HG03354 (cell line): ENCODE data around the gene SLC66A2.
"Not testable (repeated sequence)": the region's sequence is repeated elsewhere in the genome, so short reads cannot be mapped to it uniquely, and the experiment has no call there.

ENCODE experiments used
- ATAC-seq: cut with Tn5 transposase; IDR thresholded peaks from one replicate; pipeline ENCODE4 v1.9.1; 2021; ENCODE audit warnings: mild to moderate bottlenecking; ENCODE audit not compliant: unreplicated experiment, poor library complexity, severe bottlenecking

Gene SLC66A2

DNA sequence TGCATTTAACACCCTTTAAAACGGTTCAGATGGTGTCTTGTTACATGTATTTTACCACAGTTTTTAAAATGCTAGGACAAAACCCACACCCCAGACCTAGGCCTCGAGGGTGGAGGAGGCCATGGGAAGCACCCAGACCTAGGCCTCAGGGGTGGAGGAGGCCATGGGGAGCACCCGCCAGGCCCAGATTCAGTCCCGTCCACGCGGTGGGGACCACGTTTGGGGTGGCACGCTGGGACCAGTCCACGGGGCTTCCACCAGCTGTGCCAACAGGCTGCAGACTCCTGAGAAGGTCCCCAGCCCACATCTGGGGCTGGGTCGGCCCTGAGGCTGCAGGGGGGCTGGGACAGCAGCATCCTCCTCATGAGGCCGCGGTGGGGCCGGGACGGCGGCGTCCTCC lies 63.4 kb downstream of the SLC66A2 start:
- ATAC-seq: no peak

DNA sequence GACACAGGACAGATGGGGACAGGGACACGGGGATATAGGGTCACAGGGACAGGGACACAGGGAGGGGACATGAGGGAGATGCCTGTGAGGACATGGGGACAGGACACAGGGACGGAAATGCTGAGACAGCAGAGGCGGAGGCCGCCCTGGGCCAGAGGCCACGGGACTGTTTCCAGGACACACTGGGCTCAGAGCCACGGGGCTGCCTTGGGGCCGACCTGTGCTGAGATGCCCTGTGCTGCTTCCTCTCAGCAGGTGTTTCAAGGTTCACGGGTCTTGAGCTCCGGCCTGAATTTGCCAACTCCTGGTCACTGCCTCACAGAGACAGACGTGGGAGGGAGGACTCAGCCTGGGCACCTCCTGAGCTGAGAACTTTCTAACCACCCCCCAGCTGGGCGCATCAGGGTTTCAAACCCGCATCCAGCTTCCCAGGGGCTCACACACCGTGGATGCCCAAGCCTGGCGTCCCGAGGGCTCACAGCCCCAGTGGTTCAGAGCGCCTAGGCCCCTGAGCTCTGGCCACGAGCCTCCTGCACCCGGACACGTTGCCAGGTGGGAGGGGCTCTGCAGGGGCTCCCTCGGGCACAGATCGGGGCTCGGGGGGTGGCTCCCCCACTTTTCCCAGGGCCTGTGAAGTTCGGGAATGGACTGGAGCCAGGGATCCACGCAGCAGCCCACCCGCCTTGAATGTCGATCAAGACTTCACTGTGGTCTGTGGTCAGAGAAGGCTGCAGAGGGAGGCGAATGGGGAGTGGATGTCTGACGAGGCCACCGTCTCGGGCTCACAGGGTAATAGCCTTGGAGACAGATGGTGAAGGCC lies 64.1 kb downstream of the SLC66A2 start:
- ATAC-seq: no peak

DNA sequence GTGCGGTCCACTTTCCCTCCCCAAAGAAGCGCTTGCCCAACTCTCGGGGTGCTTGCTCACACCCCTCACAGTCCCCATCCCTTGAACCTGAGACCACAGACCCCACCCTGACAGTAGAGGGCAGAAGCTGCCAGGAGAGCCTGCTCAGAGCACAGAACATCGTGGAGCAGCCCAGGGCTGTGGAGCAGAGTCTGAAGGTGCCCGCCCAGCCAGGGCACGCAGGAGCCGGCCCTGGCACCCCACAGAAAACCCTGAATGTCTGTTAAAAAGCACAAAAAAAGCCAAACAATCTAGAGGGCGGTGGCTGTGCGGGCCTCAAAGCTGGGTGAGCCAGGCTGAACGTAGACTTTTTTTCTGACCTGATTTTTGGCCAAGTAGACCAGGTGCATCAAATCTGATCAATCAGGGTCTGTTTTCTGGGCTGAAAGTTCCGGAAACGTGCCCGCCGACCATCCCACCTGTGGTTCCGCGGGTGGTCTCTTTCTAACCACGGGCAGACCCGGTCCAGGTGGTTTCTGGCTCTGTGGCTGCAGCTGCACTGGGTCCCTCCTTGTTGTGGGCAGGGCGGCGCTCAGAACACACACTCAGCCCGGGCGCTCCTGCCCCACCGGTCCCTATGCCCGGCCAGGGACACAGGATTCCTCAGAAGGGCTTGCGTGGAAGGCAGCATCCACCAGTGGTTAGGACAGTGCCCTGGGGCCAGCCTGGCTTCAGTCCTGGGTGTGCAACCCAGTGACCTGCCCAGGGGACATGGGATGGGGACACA lies 66.3 kb downstream of the SLC66A2 start:
- no peak for ATAC-seq

DNA sequence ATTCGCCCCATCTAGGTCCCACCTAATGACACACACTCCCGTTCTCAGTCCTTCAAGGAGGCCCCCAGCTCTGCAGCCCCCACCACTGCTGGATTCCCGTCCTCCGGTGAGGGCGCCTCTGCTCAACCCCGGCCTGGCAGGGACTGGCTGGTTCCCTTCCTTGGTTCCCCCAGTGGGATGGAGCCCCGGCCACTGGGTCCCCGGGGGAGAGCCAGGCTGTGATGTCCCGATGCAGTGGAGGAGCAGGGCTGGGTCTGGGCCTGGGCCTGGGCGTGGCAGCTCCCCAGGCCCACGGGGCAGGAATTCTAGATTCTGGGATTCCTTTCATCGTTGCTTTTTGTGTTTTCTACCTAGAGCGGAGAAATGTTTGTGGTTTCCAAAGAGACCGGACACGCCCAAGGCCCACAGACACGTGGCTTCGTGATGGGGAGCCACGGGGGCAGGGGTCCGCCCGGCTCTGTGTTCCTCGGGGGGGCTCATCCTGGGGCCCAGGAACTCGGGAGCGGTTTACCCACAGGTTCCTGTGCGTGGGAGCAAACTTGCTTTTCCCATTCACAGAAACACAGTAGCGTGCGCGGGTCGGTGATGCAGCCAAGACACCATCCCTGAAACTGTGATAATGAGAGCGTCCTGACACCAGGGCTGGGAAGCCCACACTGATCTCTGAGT lies 67.0 kb downstream of the SLC66A2 start:
- no peak for ATAC-seq

DNA sequence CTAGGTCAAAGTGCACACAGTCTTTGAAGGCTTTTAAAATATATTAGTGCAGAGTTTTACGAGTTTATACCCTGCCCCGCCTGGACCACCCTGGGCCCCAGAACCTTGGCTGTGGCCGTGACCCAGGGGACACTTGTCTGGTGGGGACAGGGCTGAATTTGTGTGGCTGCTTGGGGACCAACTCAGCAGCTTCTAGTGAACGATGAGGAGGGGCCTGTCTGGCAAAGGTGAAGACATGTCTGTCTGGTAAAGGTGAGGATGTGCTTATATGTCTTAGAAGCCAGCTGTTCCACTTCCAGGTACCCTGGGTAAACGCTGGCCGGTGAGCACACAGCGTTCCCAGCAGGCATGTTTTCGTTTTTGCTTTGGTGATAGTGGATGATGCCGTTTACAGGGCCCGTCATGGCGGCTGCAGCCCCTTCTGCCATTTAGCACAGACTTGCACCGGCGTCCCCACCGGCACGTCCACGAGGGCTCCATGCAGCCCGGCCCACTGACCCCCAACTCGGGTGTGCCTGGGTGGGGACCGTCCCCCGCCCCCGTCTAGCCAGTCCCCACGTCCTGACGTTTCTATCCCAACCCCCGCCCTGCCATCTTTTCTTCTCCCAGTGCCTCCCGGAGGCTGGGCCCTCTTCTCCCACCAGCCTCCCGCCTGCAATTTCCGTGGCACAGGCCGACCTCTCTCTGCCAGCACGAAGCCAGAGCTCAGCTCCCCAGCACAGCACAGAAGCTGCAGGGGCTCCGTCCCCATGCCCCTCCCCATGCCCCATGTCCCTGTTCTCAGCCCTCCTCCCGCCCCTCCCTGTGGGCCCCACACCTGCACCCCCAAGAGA lies 67.8 kb downstream of the SLC66A2 start:
- ATAC-seq: no peak

DNA sequence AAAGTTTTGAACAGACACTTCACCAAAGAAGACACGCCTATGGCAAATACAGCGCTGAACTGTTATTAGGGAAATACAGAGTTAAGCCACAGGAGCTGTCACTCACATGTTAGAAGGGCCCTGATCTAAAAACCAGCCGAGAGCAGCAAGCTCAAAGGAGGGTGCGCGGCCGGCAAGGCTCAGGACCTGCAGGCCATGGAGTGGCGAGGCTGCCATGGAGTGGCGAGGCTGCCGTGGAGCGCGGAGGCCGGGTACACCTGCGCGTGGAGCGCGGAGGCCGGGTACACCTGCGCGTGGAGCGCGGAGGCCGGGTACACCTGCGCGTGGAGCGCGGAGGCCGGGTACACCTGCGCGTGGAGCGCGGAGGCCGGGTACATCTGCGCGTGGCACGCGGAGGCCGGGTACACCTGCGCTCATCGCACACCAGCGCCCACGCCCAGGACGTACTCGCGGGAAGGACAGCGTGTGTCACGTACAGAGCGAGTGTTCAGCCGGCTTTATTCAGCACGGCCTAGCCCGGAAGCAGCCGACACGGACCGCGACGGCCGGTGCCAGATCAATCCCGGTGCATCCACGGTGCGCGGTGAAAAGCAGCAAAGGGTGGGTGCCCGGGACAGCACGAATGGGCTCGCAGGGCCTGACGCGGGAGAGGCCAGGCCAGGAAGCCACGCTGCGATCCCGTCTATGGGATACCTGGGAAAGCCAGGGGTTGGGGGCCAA lies 68.8 kb downstream of the SLC66A2 start:
- no peak for ATAC-seq

DNA sequence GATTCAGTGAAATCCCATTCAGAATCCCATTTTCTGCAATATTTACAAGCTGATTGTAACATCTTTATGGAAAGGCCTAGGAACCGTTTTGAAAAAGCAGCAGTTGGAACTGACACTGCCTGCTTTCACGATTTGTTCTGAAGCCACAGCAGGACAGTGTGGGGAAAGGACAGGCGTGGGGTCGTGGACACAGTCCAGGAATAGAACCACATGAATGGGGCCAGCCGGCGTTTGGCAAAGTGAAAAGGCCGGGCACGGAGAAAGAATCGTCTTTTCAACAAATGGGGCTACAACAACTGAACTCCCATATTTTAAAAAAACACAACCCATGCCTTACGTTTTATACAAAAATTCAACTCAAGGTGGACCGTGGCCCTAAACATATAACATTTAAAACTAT lies 69.8 kb downstream of the SLC66A2 start:
- no peak for ATAC-seq

DNA sequence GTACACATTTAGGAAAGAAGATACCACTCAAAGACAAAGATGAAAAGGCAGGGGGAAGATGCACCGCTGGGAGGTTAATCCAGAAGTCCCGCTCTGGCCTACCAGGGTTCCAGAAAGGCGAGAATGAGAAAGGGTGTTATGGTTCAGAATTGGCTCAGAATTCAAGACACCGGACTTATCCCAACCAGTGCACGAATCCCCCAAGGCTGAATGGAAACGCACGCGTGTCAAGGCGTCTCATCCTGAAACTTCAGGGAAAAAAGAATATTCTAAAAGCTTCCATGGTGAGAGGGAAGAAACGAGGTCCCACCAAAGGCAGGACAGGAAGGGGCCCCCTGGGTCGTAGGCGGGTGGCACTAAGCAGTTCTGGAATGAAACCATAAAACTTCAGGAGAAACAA lies 71.9 kb downstream of the SLC66A2 start:
- no peak for ATAC-seq

DNA sequence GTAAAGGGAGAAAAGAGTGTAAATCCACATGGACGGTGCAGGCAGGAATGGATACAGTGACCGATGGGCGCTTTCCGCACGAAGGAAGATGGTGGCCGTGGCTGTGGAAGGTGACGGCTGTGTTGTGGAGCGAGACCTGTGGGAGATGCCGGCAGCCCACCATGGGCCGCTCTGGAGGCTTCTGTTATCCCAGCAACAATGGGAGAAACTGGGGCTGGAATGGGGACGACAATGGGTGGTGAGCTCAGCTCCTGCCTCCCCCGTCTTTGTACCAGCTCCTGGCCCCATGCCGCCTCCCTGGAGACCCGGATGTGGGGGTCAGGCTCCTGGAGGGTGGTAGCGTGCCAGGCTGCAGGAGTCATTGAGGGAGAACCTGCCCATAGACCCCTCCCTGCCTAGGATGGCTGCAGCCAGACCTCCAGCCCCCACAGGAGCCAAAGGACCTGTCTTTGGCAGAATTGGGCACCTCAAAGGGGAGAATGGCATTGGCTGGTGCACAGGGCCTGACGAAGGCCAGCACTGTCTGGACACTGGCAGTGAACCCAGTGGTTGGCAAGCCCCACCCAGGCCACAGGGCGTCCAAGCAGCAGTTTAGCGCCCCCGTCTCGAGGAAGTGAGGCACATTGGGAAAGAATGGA lies 72.6 kb downstream of the SLC66A2 start:
- no peak for ATAC-seq

DNA sequence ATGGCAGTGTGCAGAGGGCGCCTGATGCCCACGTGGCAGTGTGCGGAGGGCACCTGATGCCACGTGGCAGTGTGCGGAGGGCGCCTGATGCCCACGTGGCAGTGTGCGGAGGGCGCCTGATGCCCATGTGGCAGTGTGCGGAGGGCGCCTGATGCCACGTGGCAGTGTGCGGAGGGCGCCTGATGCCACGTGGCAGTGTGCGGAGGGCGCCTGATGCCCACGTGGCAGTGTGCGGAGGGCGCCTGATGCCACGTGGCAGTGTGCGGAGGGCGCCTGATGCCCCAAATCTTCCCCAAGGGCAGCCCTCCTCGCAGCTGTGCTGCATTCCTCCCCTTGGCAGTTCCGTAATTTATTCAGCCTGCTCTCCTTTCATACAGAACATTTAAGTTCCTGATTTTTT lies 73.2 kb downstream of the SLC66A2 start:
- ATAC-seq: not testable (repeated sequence)

DNA sequence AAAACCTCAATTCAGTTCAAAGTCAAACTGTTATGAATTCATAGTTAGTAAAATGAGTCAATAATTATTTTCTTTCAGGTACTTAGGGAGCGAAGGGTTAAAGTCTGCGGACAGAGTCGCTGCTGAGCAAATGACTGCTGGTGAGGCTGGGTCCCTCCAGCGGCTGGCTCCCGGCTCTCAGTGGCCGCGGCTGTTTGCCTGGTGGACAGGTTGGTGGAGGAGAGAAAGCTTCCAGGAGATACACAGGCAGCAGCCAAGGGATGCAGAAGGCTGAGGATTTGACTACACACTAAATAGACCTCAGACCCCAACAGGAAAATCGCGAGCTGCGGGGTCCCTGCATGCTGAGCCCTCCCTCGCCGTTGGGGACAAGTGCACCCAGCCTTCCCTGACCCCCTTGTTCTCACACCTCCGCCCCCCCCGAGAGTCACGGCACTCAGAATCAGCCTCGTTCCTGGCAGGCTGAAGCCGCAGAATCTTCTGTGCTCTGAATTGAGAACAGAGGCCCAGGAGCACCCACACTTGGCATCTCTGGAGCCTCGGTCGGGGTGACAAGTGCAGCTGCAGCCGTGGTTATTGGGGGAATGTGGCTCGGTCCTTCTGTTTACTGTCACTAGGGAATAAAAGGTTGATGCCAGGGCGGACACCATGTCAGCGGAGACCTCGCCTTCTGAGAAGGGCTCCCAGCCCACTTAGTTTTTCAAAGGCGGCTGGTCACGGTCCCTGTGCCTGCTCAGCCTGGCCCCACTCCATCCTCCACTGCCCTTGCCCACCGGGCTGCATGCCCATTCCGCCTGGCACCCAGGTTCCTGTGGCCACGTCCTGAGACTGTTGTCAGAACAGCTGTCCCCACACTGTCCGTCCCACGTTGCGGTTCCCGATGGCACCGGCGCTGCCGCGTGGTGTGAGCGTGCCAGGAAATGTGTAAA lies 74.0 kb downstream of the SLC66A2 start:
- no peak for ATAC-seq

DNA sequence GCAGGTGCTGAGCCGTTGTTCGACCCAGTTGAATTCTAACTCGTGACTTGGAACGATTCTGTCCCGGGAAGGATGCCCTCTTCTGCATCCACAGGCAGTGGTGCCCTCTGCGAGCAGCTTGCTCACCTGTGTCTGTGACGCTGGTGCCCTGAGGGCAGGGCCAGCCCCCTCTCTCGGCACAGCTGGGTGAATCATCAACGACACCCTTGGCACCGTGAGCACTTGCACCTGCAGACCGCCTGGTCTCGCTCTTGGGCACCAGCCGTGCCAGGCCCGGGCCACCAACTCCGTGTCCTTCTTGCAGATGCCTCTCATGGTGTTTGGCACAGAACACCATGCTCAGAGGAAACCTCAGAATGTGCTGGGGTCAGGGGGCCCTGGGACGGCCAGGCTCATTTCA lies 75.0 kb downstream of the SLC66A2 start:
- no peak for ATAC-seq

DNA sequence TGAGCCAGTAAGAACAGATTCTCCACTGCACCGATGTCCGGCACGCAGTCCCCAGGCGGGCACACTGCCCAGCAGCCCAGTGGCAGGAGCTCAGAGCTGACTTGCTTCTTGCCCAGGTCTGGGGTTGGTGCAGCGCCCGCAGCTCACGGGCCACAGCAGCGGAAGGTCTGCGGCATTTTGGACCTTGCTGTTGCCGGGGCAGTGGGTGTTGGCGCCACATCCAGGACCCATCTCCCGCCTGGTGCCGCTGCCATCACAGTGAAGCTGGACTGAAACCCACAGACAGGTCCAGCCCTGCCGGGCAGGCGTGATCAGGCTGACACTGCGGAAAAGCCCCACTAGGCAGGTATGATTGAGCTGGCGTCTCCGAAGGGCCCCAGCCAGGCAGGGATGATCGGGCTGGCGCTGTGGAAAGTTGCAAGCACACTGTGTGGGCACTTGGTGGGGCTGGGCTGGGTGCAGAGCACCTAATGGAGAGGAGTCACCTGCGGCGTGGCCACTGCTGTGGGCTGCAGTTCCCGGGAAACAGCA lies 75.5 kb downstream of the SLC66A2 start:
- ATAC-seq: no peak

DNA sequence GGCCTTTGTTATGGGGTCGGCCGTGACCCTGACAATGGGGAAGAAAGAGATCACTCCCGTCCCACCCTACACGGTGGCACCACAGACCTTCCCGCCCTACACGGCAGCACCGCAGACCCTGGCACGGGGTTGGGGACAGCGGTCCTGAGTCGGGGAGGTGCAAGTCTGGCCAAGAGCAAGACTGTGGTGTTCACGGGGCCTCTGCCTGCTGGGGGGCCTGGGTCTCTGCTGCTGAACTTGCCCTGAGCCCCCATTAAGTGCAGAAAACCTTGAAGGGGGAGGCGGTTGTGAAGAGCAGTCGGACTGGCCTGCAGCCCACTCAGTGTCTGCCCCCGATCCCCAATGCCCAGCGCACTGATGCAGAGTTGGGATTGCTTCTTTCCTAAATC lies 75.9 kb downstream of the SLC66A2 start:
- no peak for ATAC-seq

DNA sequence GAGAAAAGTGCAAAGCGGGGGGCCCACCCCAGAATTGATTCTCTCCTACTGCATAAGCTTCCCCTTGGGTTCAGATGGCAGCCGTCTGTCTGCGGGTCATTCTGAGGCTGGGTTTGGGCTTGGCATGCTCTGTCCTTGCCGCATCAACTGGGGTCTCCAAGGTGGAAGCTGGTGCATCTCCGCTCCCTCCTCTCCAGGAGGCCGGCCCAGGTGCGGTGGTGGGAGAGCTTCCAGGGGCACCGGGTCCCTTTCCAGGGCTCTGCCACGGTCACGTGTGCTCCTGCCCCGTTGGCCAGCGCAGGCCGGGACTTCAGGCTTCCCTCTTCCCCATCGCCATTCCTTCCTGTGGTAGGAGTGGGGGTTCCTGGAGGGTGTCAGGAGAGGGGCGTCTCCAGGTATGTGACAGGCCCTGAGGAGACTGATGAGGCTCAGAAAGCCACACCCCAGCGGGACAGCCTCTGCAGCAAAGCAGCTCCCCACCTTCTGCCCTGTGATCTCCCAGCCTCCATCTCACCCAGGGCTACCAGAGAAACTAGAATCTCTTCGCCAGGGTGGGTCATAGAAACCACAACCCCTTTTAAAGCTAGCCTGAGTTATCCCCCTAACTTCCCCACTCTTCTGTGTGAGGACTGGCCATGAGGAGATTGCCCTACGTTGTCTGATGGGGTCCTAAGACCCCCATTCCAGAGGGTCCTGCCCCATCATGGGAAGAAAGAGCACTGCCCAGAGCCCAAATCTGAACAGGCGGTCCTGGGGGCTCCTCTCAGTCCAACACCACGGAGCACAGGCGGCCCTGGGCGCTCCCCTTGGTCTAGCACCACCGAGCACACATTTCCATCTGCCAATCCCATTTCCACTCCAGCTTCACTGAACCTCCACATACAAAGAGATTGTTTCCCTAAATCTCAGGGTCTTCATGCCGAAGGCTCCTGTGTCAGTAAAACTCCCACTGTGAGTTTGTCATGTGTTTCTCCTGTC lies 76.6 kb downstream of the SLC66A2 start:
- no peak for ATAC-seq

DNA sequence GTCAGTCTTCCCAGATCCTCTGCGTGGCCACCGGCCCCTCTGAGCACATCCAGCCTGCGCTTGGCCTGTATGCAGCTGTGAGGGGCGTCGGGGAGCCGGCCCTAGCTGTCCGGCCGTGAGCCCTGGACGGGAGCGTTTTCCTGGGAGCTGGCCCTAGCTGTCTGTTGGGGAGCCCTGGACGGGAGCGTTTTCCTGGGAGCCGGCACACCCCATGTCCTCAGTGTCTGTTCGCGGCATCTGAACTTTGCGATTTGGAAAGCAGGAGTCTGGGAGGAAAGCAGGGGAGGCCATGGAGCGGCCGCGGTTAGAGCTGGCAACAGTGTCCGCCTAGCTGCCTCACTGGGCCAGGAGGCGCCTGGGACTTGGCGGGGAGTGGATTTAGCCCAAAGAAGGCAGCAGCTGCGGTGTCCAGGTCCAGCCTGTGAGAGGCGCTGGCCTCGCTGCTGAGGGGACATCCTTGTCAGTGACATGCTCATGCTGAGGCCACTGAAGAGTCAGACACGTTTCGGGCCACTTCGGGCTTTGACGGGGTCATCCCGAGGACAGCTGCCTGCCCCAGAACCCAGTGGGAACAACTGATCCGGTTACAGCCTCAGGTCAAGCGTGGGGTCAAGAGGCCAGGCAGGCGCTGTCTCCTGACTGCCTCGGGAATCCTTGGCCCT lies 77.9 kb downstream of the SLC66A2 start:
- ATAC-seq: no peak
